C4-2B (cell line): ENCODE measurements around the gene DEFB108B.
"Not testable (repeated sequence)": the region's sequence is repeated elsewhere in the genome, so short reads cannot be mapped to it uniquely, and the experiment has no call there.

ENCODE experiments used
- ZFX ChIP-seq: fragments of 450-650 bp; IDR thresholded peaks from 2 replicates; pipeline ENCODE4 v1.6.1; 2017
- TF ChIP-seq, protein P1 (sequence below): fragments of 450-650 bp; conservative IDR thresholded peaks from 2 replicates; pipeline ENCODE4 v1.5.1; 2017; ENCODE audit warnings: mild to moderate bottlenecking

- TF ChIP-seq, protein P1, sequence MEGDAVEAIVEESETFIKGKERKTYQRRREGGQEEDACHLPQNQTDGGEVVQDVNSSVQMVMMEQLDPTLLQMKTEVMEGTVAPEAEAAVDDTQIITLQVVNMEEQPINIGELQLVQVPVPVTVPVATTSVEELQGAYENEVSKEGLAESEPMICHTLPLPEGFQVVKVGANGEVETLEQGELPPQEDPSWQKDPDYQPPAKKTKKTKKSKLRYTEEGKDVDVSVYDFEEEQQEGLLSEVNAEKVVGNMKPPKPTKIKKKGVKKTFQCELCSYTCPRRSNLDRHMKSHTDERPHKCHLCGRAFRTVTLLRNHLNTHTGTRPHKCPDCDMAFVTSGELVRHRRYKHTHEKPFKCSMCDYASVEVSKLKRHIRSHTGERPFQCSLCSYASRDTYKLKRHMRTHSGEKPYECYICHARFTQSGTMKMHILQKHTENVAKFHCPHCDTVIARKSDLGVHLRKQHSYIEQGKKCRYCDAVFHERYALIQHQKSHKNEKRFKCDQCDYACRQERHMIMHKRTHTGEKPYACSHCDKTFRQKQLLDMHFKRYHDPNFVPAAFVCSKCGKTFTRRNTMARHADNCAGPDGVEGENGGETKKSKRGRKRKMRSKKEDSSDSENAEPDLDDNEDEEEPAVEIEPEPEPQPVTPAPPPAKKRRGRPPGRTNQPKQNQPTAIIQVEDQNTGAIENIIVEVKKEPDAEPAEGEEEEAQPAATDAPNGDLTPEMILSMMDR, result not testable (repeated sequence)
- TF ChIP-seq ZFX, result not testable (repeated sequence)
These were observed 38.5 kb upstream of the DEFB108B start for GRCh38 chr11:71794386-71795040.
